HG03432 (cell line): Measurements from ENCODE around the gene SPIN1.
"Not testable (repeated sequence)": the region's sequence is repeated elsewhere in the genome, so short reads cannot be mapped to it uniquely, and the experiment has no call there.

ENCODE experiments used
- ATAC-seq: cut with Tn5 transposase; IDR thresholded peaks from one replicate; pipeline ENCODE4 v1.9.1; 2021; ENCODE audit warnings: mild to moderate bottlenecking, moderate library complexity; ENCODE audit not compliant: unreplicated experiment

The SPIN1 gene

DNA sequence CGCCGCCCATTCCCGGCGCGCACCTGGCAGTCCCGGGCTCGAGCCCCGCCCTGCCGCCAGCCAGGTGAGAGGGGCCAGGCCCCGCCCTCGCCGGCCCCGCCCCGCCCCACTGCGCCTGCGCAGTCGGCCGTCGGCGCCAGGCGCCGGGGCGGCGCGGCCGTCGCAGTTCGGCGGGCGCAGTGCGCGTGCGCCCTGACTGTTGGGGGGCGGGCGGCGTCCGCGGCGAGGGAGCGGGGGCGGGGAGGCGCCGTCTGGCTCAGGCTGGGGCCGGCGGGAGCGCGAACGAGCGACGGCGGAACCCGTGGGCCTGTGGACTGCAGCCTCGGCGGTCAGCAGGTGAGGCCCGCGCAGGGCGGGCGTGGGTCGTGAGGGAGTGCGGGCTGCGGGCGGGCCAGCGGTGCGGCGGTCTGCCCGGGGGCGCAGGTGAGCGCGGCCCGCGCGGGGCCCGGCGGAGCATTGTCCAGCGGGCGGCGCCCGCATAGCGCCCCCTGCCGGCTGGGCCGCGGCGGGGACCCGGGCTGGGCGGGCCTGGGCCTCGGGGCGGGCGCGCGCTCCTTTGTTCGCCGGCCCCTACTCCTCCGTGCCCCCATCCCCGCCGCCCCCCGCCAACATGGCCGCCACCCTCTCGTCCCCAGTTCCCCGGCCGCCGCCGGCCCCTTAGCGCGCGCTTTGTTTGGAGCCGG is at the start of gene SPIN1:
SPIN1 (plus strand) TSS at position 242 of the 683 bp plus-strand sequence. CDS start 38,096 bp downstream, outside the sequence.
- ATAC-seq: peak; percentile 89

DNA sequence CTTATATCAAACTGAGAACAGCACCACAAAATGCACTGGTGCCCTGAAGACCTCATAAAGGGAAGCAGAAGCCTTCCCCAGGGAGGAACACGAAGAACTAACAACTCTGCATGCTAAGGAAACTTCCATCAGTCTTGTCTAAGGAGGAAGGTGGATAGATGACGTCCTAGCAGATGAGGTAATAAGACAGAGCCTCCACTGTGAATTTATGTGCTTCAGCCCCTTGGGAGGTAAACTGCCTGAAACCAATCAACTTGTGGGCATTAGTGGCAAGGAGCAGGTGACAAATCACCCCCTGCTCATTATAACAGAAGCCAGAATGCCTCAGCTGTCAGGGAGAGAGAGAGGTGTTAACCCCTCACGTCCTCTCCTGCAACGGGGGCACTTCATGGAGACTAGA is 48.9 kb upstream of the SPIN1 start:
- ATAC-seq: no peak

DNA sequence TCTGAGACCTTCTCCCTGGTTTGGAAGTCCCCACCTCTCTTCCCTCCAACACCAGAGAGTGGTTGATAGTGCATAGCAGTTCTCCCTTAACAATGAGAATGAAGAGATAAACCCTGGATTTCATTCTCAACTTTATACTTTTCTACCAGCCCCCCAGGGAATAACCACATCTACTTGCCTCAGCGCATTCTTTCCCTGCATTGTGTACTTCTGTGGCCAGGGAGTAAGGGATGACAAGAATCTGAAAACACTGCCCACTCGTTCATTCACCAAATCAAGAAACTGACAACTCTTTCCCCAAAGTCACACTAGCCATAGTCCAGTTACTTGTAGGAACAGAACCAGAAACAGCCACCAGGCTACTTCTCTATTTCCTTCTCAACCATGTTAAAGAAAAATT is 46.0 kb upstream of the SPIN1 start:
- ATAC-seq: no peak

DNA sequence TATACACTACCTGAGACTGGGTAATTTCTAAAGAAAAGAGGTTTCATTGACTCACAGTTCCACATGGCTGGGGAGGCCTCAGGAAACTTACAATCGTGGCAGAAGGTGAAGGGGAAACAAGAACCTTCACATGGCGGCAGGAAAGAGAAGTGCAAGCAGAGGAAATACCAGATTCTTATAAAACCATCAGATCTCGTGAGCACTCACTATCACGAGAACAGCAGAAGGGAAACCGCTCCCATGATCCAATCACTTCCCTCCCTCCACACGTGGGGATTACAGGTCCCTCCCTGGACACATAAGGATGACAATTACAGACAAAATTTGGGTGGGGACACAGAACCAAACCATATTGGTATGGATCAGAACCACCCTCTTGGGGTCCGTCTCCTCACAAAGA is 44.2 kb upstream of the SPIN1 start:
- no peak for ATAC-seq

DNA sequence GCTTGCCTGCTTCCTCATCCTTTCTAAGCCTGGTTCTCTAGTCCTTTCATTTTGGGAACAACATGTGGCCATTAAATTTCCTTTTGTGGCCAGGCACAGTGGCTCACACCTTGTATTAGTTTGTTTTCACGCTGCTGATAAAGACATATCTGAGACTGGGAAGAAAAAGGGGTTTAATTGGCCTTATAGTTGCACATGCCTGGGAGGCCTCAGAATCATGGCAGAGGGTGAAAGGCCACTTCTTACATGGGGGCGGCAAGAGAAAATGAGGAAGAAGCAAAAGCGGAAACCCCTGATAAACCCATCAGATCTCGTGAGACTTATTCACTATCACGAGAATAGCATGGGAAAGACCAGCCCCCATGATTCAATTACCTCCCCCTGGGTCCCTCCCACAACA is 37.9 kb upstream of the SPIN1 start:
- ATAC-seq: not testable (repeated sequence)

DNA sequence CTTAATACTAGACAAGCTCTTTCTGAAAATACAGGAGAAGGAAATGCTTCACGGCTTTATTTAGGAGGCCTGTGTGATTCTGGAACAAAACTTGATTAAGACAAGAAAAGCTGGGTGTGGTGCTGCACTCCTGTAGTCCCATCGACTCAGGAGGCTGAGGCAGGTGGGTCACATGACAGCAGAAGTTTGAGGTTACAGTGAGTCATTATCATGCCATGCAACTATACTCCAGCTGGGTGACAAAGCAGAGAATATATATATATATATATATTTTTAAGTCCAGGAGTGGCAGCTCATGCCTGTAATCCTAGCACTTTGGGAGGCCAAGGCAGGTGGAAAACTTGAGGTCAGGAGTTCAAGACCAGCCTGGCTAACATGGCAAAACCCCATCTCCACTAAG is 33.1 kb upstream of the SPIN1 start:
- ATAC-seq: no peak

DNA sequence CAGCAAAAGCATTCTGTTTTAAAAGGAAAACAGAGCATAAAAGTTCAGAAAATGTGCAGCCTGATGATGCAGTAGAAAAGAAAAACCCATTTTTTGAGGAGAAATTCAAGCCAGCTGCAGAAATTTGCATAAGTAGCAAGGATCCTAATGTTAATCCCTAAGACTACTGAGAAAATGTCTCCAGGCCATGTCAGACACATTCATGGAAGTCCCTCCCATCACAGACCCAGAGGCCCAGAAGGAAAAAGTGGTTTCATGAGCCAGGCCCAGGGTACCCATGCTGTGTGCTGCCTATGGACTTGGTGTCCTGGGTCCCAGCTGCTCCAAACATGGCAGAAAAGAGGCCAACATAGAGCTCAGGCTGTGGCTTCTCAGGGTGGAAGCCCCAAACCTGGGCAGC is 31.0 kb upstream of the SPIN1 start:
- not testable (repeated sequence) for ATAC-seq

DNA sequence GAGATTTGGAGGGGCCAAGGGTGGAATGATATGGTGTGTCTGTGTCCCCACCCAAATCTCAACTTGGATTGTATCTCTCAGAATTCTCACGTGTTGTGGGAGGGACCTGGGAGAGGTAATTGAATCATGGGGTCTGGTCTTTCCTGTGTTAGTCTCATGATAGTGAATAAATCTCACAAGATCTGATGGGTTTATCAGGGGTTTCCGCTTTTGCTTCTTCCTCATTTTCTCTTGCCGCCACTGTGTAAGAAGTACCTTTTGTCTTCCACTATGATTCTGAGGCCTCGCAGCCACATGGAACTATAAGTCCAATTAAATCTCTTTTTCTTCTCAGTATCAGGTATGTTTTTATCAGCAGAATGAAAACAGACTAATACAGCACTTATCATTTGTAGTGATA is 29.5 kb upstream of the SPIN1 start:
- ATAC-seq: no peak

DNA sequence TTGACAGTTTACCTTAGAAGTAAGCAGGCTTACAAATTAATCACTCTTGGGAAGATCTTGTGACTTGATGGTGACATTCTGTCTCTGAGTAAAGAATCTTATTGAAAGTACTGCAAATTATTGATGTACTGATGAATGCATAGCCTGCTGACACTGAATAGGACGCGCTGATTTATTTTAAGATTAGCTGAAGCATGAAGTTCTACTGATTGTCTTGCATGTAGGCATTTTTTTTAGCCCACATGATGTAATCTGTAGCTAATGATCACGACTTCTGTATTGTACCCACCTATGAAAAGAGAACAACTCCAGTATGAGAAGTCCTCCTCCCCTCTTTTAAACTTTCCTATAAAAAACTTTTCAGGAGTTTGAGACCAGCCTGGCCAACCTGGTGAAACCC is 28.3 kb upstream of the SPIN1 start:
- no peak for ATAC-seq

DNA sequence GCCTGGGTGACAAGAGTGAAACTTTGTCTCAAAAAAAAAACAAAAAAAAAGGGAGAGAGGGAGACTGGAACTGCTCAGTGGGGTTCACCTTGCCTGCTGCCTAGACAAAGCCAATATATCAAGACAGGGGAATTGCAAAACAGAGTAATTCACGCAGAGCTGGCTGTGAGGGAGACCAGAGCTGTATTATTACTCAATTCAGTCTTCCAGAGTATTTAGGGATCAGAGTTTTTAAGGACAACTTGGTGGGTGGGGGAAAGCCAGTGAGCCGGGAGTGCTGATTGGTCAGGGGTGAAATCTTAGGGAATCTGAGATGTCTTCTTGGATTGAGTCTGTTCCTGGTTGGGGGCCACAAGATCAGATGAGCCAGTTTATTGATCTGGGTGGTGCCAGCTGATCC is 25.6 kb upstream of the SPIN1 start:
- ATAC-seq: no peak

DNA sequence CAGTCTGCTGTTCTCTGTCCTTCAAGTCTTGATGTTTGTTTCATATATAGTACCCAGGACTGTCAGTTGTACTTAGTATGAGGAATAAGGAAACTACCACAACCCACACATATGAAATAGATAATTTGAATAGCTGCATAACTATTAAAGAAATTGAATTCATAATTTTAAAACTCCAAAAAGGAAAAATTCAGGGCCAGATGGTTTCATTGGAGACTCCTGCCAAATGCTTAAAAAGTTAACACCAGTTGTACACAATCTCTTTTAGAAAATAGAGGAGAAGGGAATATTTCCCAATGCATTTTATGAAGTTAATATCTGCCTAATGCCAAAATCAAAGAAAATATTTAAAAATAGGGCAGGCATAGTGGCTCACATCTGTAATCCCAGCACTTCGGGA is 24.6 kb upstream of the SPIN1 start:
- no peak for ATAC-seq

DNA sequence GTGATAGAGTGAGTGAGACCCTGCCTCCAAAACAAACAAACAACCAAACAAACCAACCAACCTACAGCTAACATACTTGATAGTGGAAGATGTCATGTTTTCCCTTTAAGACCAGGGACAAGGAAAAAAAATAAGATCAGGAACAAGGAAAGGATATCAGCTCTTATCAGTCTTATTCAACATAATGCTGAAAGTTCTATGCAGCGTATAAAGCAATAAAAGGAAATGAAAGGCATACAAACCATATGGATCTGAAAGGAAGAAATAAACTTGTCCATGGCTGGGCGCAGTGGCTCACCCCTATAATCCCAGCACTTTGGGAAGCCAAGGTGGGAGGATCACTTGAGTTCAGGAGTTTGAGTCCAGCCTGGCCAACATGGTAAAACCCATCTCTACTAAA is 23.5 kb upstream of the SPIN1 start:
- no peak for ATAC-seq

DNA sequence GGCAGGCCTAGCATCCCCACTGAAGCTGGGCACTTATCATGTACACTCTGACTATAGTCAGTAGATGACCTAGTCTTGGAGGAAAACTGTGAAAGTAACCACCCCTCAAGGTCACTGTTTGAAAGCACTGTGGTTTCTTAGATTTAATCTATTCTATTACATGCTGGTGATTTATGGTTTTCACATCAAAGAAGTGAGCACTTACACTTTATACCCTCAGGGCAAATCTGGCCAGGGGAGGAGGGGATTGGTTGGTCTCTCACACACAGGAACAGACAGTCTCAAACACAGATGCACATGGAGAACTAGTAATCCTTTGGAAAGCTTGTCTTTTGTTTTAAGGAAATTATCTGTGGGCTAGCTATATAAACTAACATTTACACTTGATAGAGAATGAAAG is 17.9 kb upstream of the SPIN1 start:
- no peak for ATAC-seq

DNA sequence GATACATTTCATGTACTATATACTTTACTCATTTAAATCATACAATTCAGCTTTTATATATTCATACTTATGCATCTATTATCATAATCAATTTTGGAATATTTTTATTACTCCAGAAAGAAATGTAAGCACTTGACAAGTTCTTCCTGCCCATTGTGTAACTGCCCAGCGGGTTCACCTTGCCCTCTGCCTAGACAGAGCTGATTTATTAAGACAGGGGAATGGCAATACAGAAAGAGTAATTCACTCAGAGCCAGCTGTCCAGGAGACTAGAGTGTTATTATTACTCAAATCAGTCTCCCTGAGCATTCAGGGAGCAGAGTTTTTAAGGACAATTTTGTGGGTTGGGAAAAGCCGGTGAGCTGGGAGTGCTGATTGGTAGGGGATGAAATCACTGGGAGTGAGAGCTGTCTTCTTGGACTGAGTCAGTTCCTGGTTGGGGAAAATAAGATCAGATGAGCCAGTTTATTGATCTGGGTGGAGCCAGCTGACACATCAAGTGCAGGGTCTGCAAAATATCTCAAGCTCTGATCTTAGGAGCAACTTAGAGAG is 16.1 kb upstream of the SPIN1 start:
- ATAC-seq: no peak

DNA sequence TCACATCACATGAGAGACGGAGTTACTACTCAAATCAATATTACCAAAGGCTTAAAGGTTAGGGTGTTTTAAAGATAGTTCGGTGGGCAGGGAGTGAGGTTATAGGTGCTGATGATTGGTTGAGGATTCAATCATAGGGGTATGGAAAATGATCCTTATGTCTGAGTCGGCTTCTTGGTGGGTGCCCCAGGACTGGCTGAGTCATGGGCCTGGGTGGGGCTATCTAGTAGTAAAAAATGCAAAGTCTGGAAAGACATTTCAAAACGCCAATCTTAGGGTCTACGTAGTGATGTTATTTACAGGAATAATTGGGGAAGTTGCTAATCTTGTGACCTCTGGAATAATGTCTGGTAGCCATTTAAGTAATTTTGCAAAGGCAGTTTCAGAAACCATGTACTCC is 15.2 kb upstream of the SPIN1 start:
- no peak for ATAC-seq

DNA sequence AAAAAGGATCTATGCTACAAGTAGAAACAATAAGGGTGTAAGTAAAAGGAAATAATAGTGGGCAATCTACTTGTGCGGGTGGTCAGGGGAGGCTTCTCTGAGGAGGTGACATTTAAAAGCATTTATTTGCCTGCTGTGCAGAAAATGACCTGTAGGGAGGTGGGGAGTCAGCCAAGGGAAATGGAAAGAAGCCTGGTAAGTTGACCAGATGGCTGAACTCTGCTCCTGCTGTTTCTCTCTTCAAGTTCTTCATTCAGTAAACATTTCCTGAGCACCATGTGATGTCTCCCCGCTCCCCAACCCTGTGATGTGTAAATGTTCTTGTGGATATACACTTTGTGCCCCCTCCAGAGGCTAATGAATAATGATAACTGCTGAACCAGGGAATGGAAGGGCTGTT is 9.9 kb upstream of the SPIN1 start:
- ATAC-seq: no peak

DNA sequence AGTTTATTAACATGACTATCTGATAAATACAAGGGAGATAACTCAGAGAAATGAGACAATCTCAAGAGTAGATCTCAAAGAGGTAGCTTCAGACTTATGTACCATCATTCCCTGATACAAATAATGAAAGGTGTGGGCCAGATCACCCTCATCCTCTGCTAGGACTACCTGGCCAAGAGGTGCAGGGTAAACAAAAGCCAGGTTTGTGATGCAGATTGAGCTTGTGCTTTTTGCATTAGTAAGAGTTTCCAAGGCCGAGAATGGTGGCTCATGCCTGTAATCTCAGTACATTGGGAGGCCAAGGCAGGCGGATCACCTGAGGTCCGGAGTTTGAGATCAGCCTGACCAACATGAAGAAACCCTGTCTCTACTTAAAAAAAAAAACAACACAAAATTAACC is 8.9 kb upstream of the SPIN1 start:
- no peak for ATAC-seq

DNA sequence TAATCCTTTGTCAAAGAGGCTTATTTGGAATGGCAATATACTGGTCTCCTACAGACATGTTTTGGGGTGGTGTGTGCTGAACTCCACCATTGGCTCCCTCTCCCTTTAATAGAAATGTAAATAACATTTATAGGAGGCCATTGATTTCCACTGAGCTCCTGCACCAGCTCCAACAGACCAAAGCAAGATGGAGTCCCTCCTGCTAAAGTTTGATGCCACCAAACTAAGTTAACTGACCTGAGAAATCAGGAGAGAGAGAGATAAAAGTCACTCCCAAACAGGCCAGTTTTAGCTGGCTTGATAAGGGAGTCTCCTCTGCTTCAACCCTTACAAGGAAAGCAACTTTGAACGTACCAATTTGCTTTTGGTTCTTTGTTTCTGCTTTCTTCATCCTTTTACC is 8.1 kb upstream of the SPIN1 start:
- ATAC-seq: no peak

DNA sequence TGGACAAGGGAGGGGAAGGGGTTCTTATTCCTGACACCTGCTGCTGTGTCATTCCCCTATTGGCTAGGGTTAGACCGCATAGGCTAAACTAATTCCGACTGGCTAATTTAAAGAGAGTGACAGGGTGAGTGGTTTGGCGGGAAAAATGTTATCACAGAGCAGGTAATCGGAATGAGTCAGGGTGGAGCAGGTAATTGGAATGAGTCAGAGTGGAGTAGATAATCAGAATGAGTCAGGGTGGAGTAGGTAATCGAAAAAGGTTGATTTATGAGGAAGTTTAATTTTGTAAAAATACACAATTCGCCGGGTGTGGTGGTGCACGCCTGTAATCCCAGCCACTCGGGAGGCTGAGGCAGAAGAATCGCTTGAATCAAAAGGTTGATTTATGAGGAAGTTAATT is 6.9 kb upstream of the SPIN1 start:
- not testable (repeated sequence) for ATAC-seq

DNA sequence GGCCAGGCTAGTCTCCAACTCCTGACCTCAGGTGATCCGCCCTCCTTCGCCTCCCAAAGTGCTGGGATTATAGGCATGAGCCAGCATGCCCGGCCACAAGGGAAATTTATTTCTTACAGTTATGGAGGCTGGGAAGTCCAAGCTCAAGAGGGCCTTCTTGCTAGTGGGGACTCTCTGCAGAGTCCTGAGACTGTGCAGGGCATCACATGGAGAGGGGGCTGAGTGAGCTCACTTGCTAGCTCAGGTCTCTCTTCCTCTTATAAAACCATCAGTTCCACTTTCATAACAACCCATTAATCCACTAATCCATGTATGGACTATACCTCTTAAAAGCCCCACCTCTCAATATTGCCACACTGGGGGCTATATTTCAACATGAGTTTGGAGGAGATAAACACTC is 5.1 kb upstream of the SPIN1 start:
- ATAC-seq: no peak

DNA sequence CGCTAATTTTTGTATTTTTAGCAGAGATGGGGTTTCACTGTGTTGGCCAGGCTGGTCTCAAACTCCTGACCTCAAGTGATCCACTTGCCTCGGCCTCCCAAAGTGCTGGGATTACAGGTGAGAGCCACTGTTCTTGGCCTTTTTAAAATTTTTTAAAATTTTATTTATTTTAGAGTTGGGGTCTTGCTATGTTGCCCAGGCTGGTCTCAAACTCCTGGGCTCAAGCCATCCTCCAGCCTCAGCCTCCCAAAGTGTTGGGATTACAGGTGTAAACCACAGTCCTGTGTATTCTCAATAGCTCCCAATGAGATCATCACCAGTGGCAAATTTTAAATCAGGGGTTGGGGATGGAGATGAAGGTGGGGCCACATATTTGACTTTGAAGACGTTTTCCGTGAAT is 2.1 kb upstream of the SPIN1 start:
- ATAC-seq: not testable (repeated sequence)

DNA sequence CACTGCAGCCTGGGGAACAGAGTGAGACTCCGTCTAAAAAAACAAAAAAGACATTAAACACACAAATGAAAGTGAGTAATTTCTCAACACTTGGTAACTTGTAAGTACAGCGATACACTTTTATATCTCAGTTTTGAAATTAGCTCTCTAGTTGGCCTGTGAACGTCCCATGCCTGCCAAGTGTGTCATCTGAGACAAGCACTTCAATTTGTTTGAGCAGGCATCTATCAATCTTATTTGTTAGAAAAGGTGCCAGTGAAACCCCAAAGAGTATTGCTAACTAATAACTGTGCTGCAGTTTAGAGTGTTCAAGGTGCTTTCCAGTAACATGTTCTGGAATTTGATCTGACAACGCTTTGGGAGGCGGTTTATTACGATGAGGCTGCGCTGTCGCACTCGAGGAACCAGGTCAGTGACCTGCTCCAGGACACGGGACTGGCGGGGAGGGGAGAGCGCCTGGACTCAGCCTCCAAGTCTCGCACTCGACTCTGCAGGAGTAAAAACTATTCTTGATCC is 1.1 kb upstream of the SPIN1 start:
- ATAC-seq: no peak
